ENCODE data around the gene IPO4.

IPO4 gene

GRCh38 chr14:24190416-24190815 is 1.8 kb upstream of the IPO4 start:
- peaks cover 16% of the 10 kb centered on the region for H3K4me1 ChIP-seq (ENCODE audit: control insufficient read depth, insufficient read depth, low read length, unreplicated experiment)
- H3K27me3 ChIP-seq (ENCODE audit: insufficient read depth, low read length) = no peaks in the 10 kb centered on the region
- peaks cover 19% of the 10 kb centered on the region for H3K36me3 ChIP-seq (ENCODE audit: insufficient read depth, low read length)
- H3K79me2 ChIP-seq (ENCODE audit: control insufficient read depth, insufficient read depth, low read length, unreplicated experiment) = peaks cover 36% of the 10 kb centered on the region
- H3K27ac ChIP-seq (ENCODE audit: low read depth, low read length) = no peak overlapping the region
- no peak overlapping the region for H3K4me3 ChIP-seq (ENCODE audit: low read depth, low read length)
- no peak overlapping the region for H2AFZ ChIP-seq (ENCODE audit: low read length, unreplicated experiment)

- Histone ChIP-seq H3K27ac (ENCODE audit: low read depth, low read length) (peak overlapping the region; percentile 18), H3K79me2 (ENCODE audit: control insufficient read depth, insufficient read depth, low read length, unreplicated experiment) (peaks cover 27% of the 10 kb centered on the region), H3K36me3 (ENCODE audit: insufficient read depth, low read length) (peaks cover 19% of the 10 kb centered on the region), H3K27me3 (ENCODE audit: insufficient read depth, low read length) (no peaks in the 10 kb centered on the region), H2AFZ (ENCODE audit: low read length, unreplicated experiment) (no peak overlapping the region), H3K4me3 (ENCODE audit: low read depth, low read length) (peak overlapping the region; percentile 90; the same call in 1 of the 2 replicates), H3K4me1 (ENCODE audit: control insufficient read depth, insufficient read depth, low read length, unreplicated experiment) (peaks cover 13% of the 10 kb centered on the region)
These were observed 844 bp upstream of the IPO4 start for GRCh38 chr14:24189460-24189859.

GRCh38 chr14:24189059-24189375 is 401 bp upstream of the IPO4 start:
- Histone ChIP-seq H3K36me3 (ENCODE audit: insufficient read depth, low read length) (peaks cover 19% of the 10 kb centered on the region), H3K27ac (ENCODE audit: low read depth, low read length) (peak overlapping the region; percentile 18), H3K4me1 (ENCODE audit: control insufficient read depth, insufficient read depth, low read length, unreplicated experiment) (peaks cover 9% of the 10 kb centered on the region), H2AFZ (ENCODE audit: low read length, unreplicated experiment) (no peak overlapping the region), H3K27me3 (ENCODE audit: insufficient read depth, low read length) (no peaks in the 10 kb centered on the region), H3K79me2 (ENCODE audit: control insufficient read depth, insufficient read depth, low read length, unreplicated experiment) (peaks cover 22% of the 10 kb centered on the region), H3K4me3 (ENCODE audit: low read depth, low read length) (peak overlapping the region; percentile 90)

- Histone ChIP-seq H3K79me2 (ENCODE audit: control insufficient read depth, insufficient read depth, low read length, unreplicated experiment) (peaks cover 13% of the 10 kb centered on the region), H3K4me1 (ENCODE audit: control insufficient read depth, insufficient read depth, low read length, unreplicated experiment) (peaks cover 6% of the 10 kb centered on the region), H3K27me3 (ENCODE audit: insufficient read depth, low read length) (no peaks in the 10 kb centered on the region), H3K4me3 (ENCODE audit: low read depth, low read length) (peak overlapping the region; percentile 90), H3K36me3 (ENCODE audit: insufficient read depth, low read length) (peaks cover 13% of the 10 kb centered on the region), H2AFZ (ENCODE audit: low read length, unreplicated experiment) (no peak overlapping the region), H3K27ac (ENCODE audit: low read depth, low read length) (no peak overlapping the region)
These were observed 1.1 kb downstream of the IPO4 start for GRCh38 chr14:24187539-24187915.

- H3K79me2 ChIP-seq (ENCODE audit: control insufficient read depth, insufficient read depth, low read length, unreplicated experiment) = peaks cover 11% of the 10 kb centered on the region
- peak overlapping the region; percentile 90; the same call in 1 of the 2 replicates for H3K4me3 ChIP-seq (ENCODE audit: low read depth, low read length)
- H3K27ac ChIP-seq (ENCODE audit: low read depth, low read length) = no peak overlapping the region
- H3K4me1 ChIP-seq (ENCODE audit: control insufficient read depth, insufficient read depth, low read length, unreplicated experiment) = peaks cover 6% of the 10 kb centered on the region
- H3K27me3 ChIP-seq (ENCODE audit: insufficient read depth, low read length) = no peaks in the 10 kb centered on the region
- 0 out of 2 replicates have a peak, but pooled peaks cover 8% of the 10 kb centered on the region for H3K36me3 ChIP-seq (ENCODE audit: insufficient read depth, low read length)
- no peak overlapping the region for H2AFZ ChIP-seq (ENCODE audit: low read length, unreplicated experiment)
These were observed 1.6 kb downstream of the IPO4 start for GRCh38 chr14:24186831-24187538.

GRCh38 chr14:24185741-24186140 is 2.9 kb downstream of the IPO4 start:
- Histone ChIP-seq H3K4me3 (ENCODE audit: low read depth, low read length) (no peak overlapping the region), H2AFZ (ENCODE audit: low read length, unreplicated experiment) (no peak overlapping the region), H3K36me3 (ENCODE audit: insufficient read depth, low read length) (peaks cover 10% of the 10 kb centered on the region; the same call in 1 of the 2 replicates), H3K4me1 (ENCODE audit: control insufficient read depth, insufficient read depth, low read length, unreplicated experiment) (peaks cover 6% of the 10 kb centered on the region), H3K79me2 (ENCODE audit: control insufficient read depth, insufficient read depth, low read length, unreplicated experiment) (peaks cover 11% of the 10 kb centered on the region), H3K27ac (ENCODE audit: low read depth, low read length) (no peak overlapping the region), H3K27me3 (ENCODE audit: insufficient read depth, low read length) (no peaks in the 10 kb centered on the region)

GRCh38 chr14:24185026-24185425 is 3.6 kb downstream of the IPO4 start:
- peaks cover 8% of the 10 kb centered on the region; the same call in 1 of the 2 replicates for H3K36me3 ChIP-seq (ENCODE audit: insufficient read depth, low read length)
- H3K4me1 ChIP-seq (ENCODE audit: control insufficient read depth, insufficient read depth, low read length, unreplicated experiment) = peaks cover 6% of the 10 kb centered on the region
- peaks cover 11% of the 10 kb centered on the region for H3K79me2 ChIP-seq (ENCODE audit: control insufficient read depth, insufficient read depth, low read length, unreplicated experiment)
- H3K27ac ChIP-seq (ENCODE audit: low read depth, low read length) = no peak overlapping the region
- no peak overlapping the region for H3K4me3 ChIP-seq (ENCODE audit: low read depth, low read length)
- H3K27me3 ChIP-seq (ENCODE audit: insufficient read depth, low read length) = no peaks in the 10 kb centered on the region
- H2AFZ ChIP-seq (ENCODE audit: low read length, unreplicated experiment) = no peak overlapping the region

- Histone ChIP-seq H3K27me3 (ENCODE audit: insufficient read depth, low read length) (no peaks in the 10 kb centered on the region), H2AFZ (ENCODE audit: low read length, unreplicated experiment) (no peak overlapping the region), H3K27ac (ENCODE audit: low read depth, low read length) (no peak overlapping the region), H3K4me3 (ENCODE audit: low read depth, low read length) (no peak overlapping the region), H3K4me1 (ENCODE audit: control insufficient read depth, insufficient read depth, low read length, unreplicated experiment) (peaks cover 6% of the 10 kb centered on the region), H3K36me3 (ENCODE audit: insufficient read depth, low read length) (peaks cover 6% of the 10 kb centered on the region; the same call in 1 of the 2 replicates), H3K79me2 (ENCODE audit: control insufficient read depth, insufficient read depth, low read length, unreplicated experiment) (peaks cover 11% of the 10 kb centered on the region)
These were observed 4.3 kb downstream of the IPO4 start for GRCh38 chr14:24184104-24184970.

GRCh38 chr14:24183014-24183481 is 5.6 kb downstream of the IPO4 start:
- Histone ChIP-seq H3K4me3 (ENCODE audit: low read depth, low read length) (no peak overlapping the region), H3K27ac (ENCODE audit: low read depth, low read length) (no peak overlapping the region), H3K4me1 (ENCODE audit: control insufficient read depth, insufficient read depth, low read length, unreplicated experiment) (peaks cover 6% of the 10 kb centered on the region), H3K27me3 (ENCODE audit: insufficient read depth, low read length) (no peaks in the 10 kb centered on the region), H3K36me3 (ENCODE audit: insufficient read depth, low read length) (peaks cover 7% of the 10 kb centered on the region; the same call in 1 of the 2 replicates), H3K79me2 (ENCODE audit: control insufficient read depth, insufficient read depth, low read length, unreplicated experiment) (peaks cover 11% of the 10 kb centered on the region), H2AFZ (ENCODE audit: low read length, unreplicated experiment) (no peak overlapping the region)

- H3K36me3 ChIP-seq (ENCODE audit: insufficient read depth, low read length) = peaks cover 9% of the 10 kb centered on the region; the same call in 1 of the 2 replicates
These were observed 6.3 kb downstream of the IPO4 start for GRCh38 chr14:24182110-24182882.

More at GRCh38 chr14:24182110-24182882, 6.3 kb downstream of the IPO4 start:
- no peak overlapping the region for H3K4me3 ChIP-seq (ENCODE audit: low read depth, low read length)
- no peak overlapping the region for H3K27ac ChIP-seq (ENCODE audit: low read depth, low read length)
- no peaks in the 10 kb centered on the region for H3K27me3 ChIP-seq (ENCODE audit: insufficient read depth, low read length)
- H2AFZ ChIP-seq (ENCODE audit: low read length, unreplicated experiment) = no peak overlapping the region
- H3K79me2 ChIP-seq (ENCODE audit: control insufficient read depth, insufficient read depth, low read length, unreplicated experiment) = peaks cover 7% of the 10 kb centered on the region
- H3K4me1 ChIP-seq (ENCODE audit: control insufficient read depth, insufficient read depth, low read length, unreplicated experiment) = no peaks in the 10 kb centered on the region

Measured in ACC112 (cell line).